A673 (cell line): ENCODE data around the gene KMT5B.

Experiments used
- EZH2 ChIP-seq: fragments of 200-600 bp; sonication (generic); IDR thresholded peaks from 2 replicates; pipeline ENCODE4 v1.6.1; 2017; ENCODE audit warnings: borderline replicate concordance, low read depth, mild to moderate bottlenecking, mixed read lengths, antibody characterized with exemption, low read length; ENCODE audit not compliant: poor library complexity, severe bottlenecking
- TF ChIP-seq, protein P1 (sequence below): fragments of 300-800, 200-600 bp; sonication (generic); conservative IDR thresholded peaks from 2 replicates; pipeline ENCODE4 v1.5.1; 2017; ENCODE audit warnings: low read depth, mild to moderate bottlenecking, antibody characterized with exemption, low read length, moderate library complexity, mixed read lengths

DNA sequence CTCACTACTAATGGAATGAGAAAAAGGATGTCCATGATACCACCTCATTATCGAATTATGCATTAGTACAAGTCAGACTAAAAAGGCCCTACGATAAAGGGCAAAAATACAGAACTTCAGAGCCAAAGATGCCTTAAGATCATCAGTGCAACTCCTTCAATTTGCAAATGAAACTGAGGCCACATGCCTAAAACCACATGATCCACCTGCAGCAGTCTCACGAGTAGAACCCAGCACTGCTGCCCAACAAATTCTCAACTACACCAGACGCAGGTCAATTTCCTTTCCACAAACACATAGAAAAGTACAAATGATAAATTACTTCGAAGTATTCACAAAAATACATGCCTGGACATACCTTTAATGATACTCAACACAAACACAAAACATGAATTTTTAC lies 20.1 kb downstream of the KMT5B start:
- TF ChIP-seq, protein P1, sequence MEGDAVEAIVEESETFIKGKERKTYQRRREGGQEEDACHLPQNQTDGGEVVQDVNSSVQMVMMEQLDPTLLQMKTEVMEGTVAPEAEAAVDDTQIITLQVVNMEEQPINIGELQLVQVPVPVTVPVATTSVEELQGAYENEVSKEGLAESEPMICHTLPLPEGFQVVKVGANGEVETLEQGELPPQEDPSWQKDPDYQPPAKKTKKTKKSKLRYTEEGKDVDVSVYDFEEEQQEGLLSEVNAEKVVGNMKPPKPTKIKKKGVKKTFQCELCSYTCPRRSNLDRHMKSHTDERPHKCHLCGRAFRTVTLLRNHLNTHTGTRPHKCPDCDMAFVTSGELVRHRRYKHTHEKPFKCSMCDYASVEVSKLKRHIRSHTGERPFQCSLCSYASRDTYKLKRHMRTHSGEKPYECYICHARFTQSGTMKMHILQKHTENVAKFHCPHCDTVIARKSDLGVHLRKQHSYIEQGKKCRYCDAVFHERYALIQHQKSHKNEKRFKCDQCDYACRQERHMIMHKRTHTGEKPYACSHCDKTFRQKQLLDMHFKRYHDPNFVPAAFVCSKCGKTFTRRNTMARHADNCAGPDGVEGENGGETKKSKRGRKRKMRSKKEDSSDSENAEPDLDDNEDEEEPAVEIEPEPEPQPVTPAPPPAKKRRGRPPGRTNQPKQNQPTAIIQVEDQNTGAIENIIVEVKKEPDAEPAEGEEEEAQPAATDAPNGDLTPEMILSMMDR, result no peak
- no peak for TF ChIP-seq EZH2
